Cardiac fibroblast (primary cell): ENCODE measurements around the gene TENM4.

ENCODE experiments used
- DNase-seq, 2 donors: peaks; one replicate each; pipeline versions ENCODE4 v3.0.0 to v3.0.0-alpha.2; 2010; ENCODE audit warnings: low read depth in 2 of 2
- H3K4me3 ChIP-seq, 2 donors: replicated peaks in 1 of 2; 1 replicate in 1 of 2; 2 replicates in 1 of 2; pipeline ENCODE4 v1.5.1; 2011; ENCODE audit warnings: low read depth in 2 of 2, low read length in 2 of 2, mild to moderate bottlenecking in 2 of 2, moderate library complexity in 1 of 2
- TF ChIP-seq, protein P1 (sequence below): IDR thresholded peaks from one replicate; pipeline ENCODE4 v1.5.1; 2011; ENCODE audit warnings: low read depth, mild to moderate bottlenecking, low read length, inconsistent platforms

TENM4 gene

DNA sequence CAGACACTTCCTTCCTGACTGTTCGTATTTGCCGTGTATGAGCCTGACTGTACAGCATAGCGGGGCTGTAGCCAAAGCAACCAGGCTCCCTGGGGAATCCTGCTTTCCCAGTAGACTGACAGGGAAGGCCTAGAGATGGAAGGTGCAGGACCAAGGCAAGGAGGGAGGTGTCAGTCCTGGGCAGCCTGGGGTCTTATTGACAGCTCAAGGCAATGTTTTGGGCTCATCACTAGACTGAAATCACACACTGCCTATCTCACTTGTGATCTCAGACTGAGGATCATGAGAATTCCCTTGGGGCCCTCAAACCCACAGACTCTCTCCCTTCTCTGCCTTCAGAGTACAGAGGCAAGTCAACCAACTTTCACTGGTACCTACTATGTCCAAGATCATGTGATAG, 519.3 kb downstream of the TENM4 start:
- TF ChIP-seq, protein P1, sequence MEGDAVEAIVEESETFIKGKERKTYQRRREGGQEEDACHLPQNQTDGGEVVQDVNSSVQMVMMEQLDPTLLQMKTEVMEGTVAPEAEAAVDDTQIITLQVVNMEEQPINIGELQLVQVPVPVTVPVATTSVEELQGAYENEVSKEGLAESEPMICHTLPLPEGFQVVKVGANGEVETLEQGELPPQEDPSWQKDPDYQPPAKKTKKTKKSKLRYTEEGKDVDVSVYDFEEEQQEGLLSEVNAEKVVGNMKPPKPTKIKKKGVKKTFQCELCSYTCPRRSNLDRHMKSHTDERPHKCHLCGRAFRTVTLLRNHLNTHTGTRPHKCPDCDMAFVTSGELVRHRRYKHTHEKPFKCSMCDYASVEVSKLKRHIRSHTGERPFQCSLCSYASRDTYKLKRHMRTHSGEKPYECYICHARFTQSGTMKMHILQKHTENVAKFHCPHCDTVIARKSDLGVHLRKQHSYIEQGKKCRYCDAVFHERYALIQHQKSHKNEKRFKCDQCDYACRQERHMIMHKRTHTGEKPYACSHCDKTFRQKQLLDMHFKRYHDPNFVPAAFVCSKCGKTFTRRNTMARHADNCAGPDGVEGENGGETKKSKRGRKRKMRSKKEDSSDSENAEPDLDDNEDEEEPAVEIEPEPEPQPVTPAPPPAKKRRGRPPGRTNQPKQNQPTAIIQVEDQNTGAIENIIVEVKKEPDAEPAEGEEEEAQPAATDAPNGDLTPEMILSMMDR = no peak
- no peak overlapping the region for H3K4me3 ChIP-seq
- DNase-seq = no peak

- TF ChIP-seq, protein P1 = no peak
- no peak for DNase-seq
- H3K4me3 ChIP-seq = no peak overlapping the region
Measured at GRCh38 chr11:78920329-78920728, 520.5 kb downstream of the TENM4 start.

DNA sequence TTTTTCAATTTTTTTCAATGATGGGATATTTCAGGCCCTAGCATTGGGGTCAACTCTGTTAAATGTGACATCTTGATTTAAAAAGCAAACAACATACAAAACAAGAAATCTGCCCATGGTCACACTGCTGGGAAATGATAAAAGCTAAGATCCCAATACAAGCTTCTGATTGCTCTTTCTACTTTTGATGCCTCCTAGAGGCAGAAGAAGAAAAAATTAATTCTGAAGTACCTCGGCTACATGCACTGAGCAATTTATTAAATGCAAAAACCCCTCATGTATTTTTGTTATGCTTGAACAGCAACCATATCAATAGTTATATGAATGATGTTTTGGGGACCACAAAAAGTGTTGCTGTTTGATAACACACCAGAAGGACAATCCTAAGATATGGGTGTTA, 524.1 kb downstream of the TENM4 start:
- no peak overlapping the region for H3K4me3 ChIP-seq
- TF ChIP-seq, protein P1 = no peak
- peak; percentile 9 to 12 for DNase-seq

DNA sequence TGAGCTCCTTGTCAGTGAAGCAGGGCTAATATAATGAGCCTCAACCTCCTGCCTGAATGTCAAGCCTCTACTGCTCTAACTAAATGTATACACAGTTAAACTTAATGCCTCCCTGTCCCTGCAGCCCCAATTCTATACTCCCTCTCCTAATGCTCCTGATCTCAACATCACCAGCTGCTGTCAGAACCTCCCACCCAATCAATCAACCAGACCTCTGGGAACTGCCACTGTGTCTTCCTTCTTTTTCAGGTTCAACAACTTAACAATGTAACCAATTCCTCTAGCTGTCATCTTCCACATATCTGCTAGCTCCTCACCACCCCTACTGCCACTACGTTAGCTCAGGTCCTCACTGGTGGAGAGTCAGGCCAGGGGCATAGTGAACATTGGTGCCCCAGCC, 526.3 kb downstream of the TENM4 start:
- no peak overlapping the region for H3K4me3 ChIP-seq
- DNase-seq = no peak
- TF ChIP-seq, protein P1 = no peak

- no peak for DNase-seq
- TF ChIP-seq, protein P1 = no peak
- H3K4me3 ChIP-seq = no peak overlapping the region
Measured at GRCh38 chr11:78912778-78913177, 528.1 kb downstream of the TENM4 start.

- DNase-seq = no peak
- TF ChIP-seq, protein P1 = no peak
- no peak overlapping the region for H3K4me3 ChIP-seq
Measured at GRCh38 chr11:78910322-78910721, 530.5 kb downstream of the TENM4 start.

DNA sequence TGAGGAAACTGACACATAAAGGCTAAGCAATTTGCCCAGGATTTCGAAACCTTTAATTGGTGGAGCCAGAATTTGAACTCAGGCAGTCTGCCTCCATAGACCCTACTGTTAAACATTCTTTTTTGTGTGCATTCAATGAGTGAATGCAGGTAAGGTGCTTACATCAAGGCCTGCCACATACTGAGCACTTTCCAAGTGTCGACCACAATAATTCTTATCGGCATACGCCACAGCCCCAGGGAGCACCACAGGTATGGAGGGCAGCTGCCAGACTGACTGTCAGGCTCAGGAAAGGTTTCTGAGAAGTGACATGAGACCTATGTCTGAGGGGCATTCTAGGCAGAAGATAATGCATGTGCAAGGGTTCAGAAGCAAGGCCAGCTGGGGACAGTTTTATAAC, 531.4 kb downstream of the TENM4 start:
- no peak for DNase-seq
- TF ChIP-seq, protein P1 = no peak
- H3K4me3 ChIP-seq = no peak overlapping the region
